HG02623 (cell line): Measurements from ENCODE around the gene EDIL3.
"Not testable (repeated sequence)": the region's sequence is repeated elsewhere in the genome, so short reads cannot be mapped to it uniquely, and the experiment has no call there.

Experiments
- ATAC-seq: cut with Tn5 transposase; IDR thresholded peaks from one replicate; pipeline ENCODE4 v1.9.1; 2021; ENCODE audit warnings: moderate library complexity; ENCODE audit not compliant: unreplicated experiment

EDIL3 gene

GRCh38 chr5:84085387-84086041, 299.2 kb downstream of the EDIL3 start:
- no peak for ATAC-seq

GRCh38 chr5:84080908-84081307, 303.8 kb downstream of the EDIL3 start:
- no peak for ATAC-seq

GRCh38 chr5:84072339-84072738, 312.3 kb downstream of the EDIL3 start:
- no peak for ATAC-seq

- no peak for ATAC-seq
Measured at GRCh38 chr5:84069608-84070179, 315.0 kb downstream of the EDIL3 start.

GRCh38 chr5:84063041-84063440, 321.6 kb downstream of the EDIL3 start:
- no peak for ATAC-seq

- no peak for ATAC-seq
Measured at GRCh38 chr5:84059672-84060071, 325.0 kb downstream of the EDIL3 start.

GRCh38 chr5:84058561-84058960, 326.1 kb downstream of the EDIL3 start:
- ATAC-seq = no peak

- ATAC-seq = no peak
Measured at GRCh38 chr5:84057211-84057610, 327.5 kb downstream of the EDIL3 start.

- no peak for ATAC-seq
Measured at GRCh38 chr5:84045964-84046363, 338.7 kb downstream of the EDIL3 start.

- no peak for ATAC-seq
Measured at GRCh38 chr5:84036842-84037241, 347.8 kb downstream of the EDIL3 start.

- ATAC-seq = no peak
Measured at GRCh38 chr5:84032324-84032723, 352.4 kb downstream of the EDIL3 start.

- ATAC-seq = no peak
Measured at GRCh38 chr5:84028093-84028492, 356.6 kb downstream of the EDIL3 start.

- not testable (repeated sequence) for ATAC-seq
Measured at GRCh38 chr5:84018521-84018920, 366.2 kb downstream of the EDIL3 start.

GRCh38 chr5:84017523-84018172, 367.0 kb downstream of the EDIL3 start:
- ATAC-seq = no peak

GRCh38 chr5:84016085-84016484, 368.6 kb downstream of the EDIL3 start:
- ATAC-seq = no peak

GRCh38 chr5:84014966-84015365, 369.7 kb downstream of the EDIL3 start:
- no peak for ATAC-seq

GRCh38 chr5:83993803-83994202, 390.9 kb downstream of the EDIL3 start:
- no peak for ATAC-seq

GRCh38 chr5:83991566-83992224, 393.0 kb downstream of the EDIL3 start:
- no peak for ATAC-seq

GRCh38 chr5:83988293-83988685, 396.4 kb downstream of the EDIL3 start:
- no peak for ATAC-seq

GRCh38 chr5:83987513-83988292, 397.0 kb downstream of the EDIL3 start:
- no peak for ATAC-seq

- ATAC-seq = no peak
Measured at GRCh38 chr5:83983852-83984251, 400.8 kb downstream of the EDIL3 start.
